Nephron (organoid): Measurements from ENCODE around the gene DRC7.

Experiments used
- H3K27ac Mint-ChIP-seq, 3 experiments: 2 replicates each; pipeline ENCODE4 v1.8.0; 2020; ENCODE audit warnings: mixed read lengths in 3 of 3, mild to moderate bottlenecking in 2 of 3, moderate library complexity in 1 of 3
- H3K27me3 Mint-ChIP-seq: 2 replicates; pipeline ENCODE4 v1.8.0; 2021; ENCODE audit warnings: low read depth, mild to moderate bottlenecking, moderate library complexity, mixed read lengths
- H3K36me3 Mint-ChIP-seq: 2 replicates; pipeline ENCODE4 v1.8.0; 2020; ENCODE audit warnings: low read depth, mixed read lengths
- H3K4me1 Mint-ChIP-seq: 2 replicates; pipeline ENCODE4 v1.8.0; 2020; ENCODE audit warnings: mixed read lengths
- H3K4me3 Mint-ChIP-seq, 3 experiments: 2 replicates each; pipeline ENCODE4 v1.8.0; 2020; ENCODE audit warnings: mild to moderate bottlenecking in 3 of 3, mixed read lengths in 3 of 3, moderate library complexity in 2 of 3
- H3K9me3 Mint-ChIP-seq: 2 replicates; pipeline ENCODE4 v1.8.0; 2020; ENCODE audit warnings: mixed read lengths
- TF ChIP-seq, protein P1 (sequence below), 3 experiments: fragments of 200-600 bp; sonication (generic); IDR thresholded peaks; one replicate each; pipeline ENCODE4 v1.5.0; 2021; ENCODE audit warnings: antibody characterized with exemption in 3 of 3; ENCODE audit not compliant: unreplicated experiment in 3 of 3

DRC7 gene

DNA sequence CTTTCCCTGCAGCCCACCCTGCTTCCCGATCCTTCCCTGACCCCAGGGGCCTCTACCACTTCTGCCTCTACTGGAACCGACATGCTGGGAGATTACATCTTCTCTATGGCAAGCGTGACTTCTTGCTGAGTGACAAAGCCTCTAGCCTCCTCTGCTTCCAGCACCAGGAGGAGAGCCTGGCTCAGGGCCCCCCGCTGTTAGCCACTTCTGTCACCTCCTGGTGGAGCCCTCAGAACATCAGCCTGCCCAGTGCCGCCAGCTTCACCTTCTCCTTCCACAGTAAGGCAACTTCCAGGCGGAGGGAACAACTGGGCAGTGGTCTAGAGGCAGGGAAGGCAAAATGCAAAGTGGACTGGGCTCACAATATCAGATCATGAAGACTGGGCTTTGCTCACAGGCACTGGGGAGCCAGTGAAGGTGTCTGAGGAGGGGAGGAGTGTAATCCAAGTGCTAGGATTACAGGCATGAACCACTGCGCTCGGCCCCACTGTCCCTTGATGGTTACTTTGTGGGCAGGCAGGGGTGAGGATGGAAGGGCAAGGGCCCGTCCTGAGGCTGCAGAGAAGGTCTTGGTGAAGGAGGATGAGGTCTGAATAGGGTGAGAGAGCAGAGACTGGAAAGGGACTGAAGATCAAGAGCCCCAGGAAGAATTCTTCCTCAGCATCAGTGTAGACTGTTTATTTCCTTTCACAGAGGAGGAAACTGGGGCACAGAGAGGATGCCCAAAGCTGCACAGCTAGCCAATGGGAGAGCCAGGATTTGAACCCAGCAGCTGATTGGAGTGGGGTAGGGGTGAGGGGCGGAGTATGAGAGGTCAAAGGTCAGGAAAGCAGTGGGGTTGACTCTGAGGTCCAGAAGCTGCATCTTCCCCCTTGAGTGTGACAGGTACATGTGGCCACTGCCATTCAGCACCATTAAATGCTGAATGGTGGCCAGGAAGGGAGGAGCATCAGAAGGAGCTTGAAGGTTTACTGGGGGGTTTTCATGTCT, 43.0 kb upstream of the DRC7 start:
- Mint-ChIP-seq H3K27ac (peak overlapping the region in 2 of 3 experiments; percentile 3 to 38), H3K27me3 (peaks cover 11% of the 10 kb centered on the region), H3K9me3 (no peaks in the 10 kb centered on the region), H3K4me1 (no peaks in the 10 kb centered on the region), H3K4me3 (no peak overlapping the region), H3K36me3 (no peaks in the 10 kb centered on the region)
- TF ChIP-seq, protein P1, sequence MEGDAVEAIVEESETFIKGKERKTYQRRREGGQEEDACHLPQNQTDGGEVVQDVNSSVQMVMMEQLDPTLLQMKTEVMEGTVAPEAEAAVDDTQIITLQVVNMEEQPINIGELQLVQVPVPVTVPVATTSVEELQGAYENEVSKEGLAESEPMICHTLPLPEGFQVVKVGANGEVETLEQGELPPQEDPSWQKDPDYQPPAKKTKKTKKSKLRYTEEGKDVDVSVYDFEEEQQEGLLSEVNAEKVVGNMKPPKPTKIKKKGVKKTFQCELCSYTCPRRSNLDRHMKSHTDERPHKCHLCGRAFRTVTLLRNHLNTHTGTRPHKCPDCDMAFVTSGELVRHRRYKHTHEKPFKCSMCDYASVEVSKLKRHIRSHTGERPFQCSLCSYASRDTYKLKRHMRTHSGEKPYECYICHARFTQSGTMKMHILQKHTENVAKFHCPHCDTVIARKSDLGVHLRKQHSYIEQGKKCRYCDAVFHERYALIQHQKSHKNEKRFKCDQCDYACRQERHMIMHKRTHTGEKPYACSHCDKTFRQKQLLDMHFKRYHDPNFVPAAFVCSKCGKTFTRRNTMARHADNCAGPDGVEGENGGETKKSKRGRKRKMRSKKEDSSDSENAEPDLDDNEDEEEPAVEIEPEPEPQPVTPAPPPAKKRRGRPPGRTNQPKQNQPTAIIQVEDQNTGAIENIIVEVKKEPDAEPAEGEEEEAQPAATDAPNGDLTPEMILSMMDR (IDR thresholded peaks at IDR 0.05; ENCODE audit: unreplicated experiment in 3 of 3), result no peak

DNA sequence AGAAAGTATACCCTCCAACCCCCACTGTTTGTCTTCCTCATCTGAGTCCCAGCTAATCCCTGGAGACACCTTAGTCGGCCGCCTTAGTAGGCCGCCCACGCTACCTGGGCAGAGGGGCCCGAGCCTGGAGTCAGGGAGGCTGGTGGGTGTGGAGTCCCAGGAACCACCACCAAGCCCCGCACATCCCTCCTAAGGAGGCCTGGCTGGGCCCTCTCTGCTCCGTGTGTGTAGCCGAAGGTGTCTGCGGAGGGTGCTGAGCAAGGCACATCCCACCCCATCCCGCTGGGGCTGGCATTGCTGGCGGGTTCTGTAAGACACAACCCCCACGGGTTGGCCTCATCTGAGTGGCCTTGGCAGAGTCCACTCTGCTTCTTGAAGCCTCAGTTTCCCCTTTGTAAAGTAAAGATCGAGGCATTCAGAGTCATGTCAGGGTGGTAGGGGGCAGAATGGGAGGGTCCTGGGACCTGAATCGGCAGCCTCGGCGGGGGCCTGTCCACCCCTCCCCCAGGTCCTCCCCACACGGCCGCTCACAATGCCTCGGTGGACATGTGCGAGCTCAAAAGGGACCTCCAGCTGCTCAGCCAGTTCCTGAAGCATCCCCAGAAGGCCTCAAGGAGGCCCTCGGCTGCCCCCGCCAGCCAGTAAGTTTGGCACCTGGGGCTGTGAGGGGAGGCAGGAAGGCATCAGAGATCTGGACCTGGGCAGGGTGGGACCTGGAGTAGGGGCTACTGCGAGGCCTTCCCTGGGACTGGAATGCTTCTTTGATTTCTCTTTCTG, 41.7 kb upstream of the DRC7 start:
- no peaks in the 10 kb centered on the region for H3K36me3 Mint-ChIP-seq
- H3K9me3 Mint-ChIP-seq, result no peaks in the 10 kb centered on the region
- H3K4me1 Mint-ChIP-seq, result no peaks in the 10 kb centered on the region
- H3K27ac Mint-ChIP-seq, result peak overlapping the region in 2 of 3 experiments; percentile 3 to 72
- no peak overlapping the region for H3K4me3 Mint-ChIP-seq
- TF ChIP-seq, protein P1 (IDR thresholded peaks at IDR 0.05; ENCODE audit: unreplicated experiment in 3 of 3), result no peak
- peaks cover 6% of the 10 kb centered on the region for H3K27me3 Mint-ChIP-seq

DNA sequence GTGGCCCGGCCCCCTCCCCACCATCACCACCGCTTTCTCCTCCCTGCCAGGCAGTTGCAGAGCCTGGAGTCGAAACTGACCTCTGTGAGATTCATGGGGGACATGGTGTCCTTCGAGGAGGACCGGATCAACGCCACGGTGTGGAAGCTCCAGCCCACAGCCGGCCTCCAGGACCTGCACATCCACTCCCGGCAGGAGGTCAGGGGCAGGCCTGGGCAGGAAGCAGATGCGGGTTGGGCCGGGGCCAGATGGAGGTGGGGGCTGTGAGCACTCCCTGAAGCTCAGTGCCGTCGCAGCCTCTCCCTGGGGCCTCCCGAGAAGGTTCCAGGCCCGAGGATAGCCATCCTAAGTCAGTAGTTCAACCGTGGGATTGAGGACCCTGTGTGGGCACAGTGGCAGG, 40.7 kb upstream of the DRC7 start:
- H3K36me3 Mint-ChIP-seq, result no peaks in the 10 kb centered on the region
- peak overlapping the region in 1 of 3 experiments; percentile 37 for H3K4me3 Mint-ChIP-seq
- TF ChIP-seq, protein P1 (IDR thresholded peaks at IDR 0.05; ENCODE audit: unreplicated experiment in 3 of 3), result no peak
- no peaks in the 10 kb centered on the region for H3K9me3 Mint-ChIP-seq
- no peaks in the 10 kb centered on the region for H3K4me1 Mint-ChIP-seq
- H3K27ac Mint-ChIP-seq, result peak overlapping the region; percentile 54 to 72 (median 55)
- peaks cover 3% of the 10 kb centered on the region for H3K27me3 Mint-ChIP-seq

GRCh38 chr16:57656342-57656955, 38.2 kb upstream of the DRC7 start:
- H3K4me1 Mint-ChIP-seq, result no peaks in the 10 kb centered on the region
- no peaks in the 10 kb centered on the region for H3K36me3 Mint-ChIP-seq
- TF ChIP-seq, protein P1 (IDR thresholded peaks at IDR 0.05; ENCODE audit: unreplicated experiment in 3 of 3), result no peak
- no peak overlapping the region for H3K4me3 Mint-ChIP-seq
- H3K27ac Mint-ChIP-seq, result no peak overlapping the region
- no peaks in the 10 kb centered on the region for H3K9me3 Mint-ChIP-seq
- H3K27me3 Mint-ChIP-seq, result peaks cover 3% of the 10 kb centered on the region

DNA sequence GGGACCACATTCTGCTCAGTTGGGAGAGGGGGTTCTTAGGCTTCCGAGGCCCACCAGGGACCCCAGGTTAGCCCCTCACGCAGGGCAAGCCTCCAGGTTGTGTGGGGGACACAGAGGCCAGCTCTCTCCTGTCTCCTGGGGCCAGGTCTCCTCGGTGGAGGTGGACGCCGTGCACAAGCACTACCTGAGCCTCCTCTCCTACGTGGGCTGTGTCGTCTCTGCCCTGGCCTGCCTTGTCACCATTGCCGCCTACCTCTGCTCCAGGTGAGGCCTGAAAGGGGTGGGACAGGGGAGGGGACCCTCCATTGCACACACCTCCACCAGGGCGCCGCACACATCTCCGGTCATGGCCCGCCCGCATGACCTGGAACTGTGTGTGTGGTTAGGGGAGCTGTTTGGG, 37.4 kb upstream of the DRC7 start:
- Mint-ChIP-seq H3K4me3 (no peak overlapping the region), H3K36me3 (peaks cover 3% of the 10 kb centered on the region), H3K27me3 (peaks cover 5% of the 10 kb centered on the region), H3K4me1 (no peaks in the 10 kb centered on the region), H3K9me3 (no peaks in the 10 kb centered on the region), H3K27ac (no peak overlapping the region)
- TF ChIP-seq, protein P1 (IDR thresholded peaks at IDR 0.05; ENCODE audit: unreplicated experiment in 3 of 3), result no peak
